KMS-11 (cell line): ENCODE measurements around the gene HOXA1.

Experiments used
- H2AFZ ChIP-seq: fragments of 200-600 bp; sonication (generic); 2 replicates; pipeline ENCODE4 v1.6.1; 2016; ENCODE audit warnings: antibody characterized with exemption, mixed run types, low read depth
- H3K27ac ChIP-seq: fragments of 200-600 bp; sonication (generic); 2 replicates; pipeline ENCODE4 v1.6.1; 2016; ENCODE audit warnings: mild to moderate bottlenecking, mixed run types
- H3K27me3 ChIP-seq: fragments of 200-600 bp; sonication (generic); 2 replicates; pipeline ENCODE4 v1.6.1; 2017; ENCODE audit warnings: mild to moderate bottlenecking, low read depth, mixed run types, moderate library complexity; ENCODE audit not compliant: insufficient read depth
- H3K36me3 ChIP-seq: fragments of 200-600 bp; sonication (generic); 2 replicates; pipeline ENCODE4 v1.6.1; 2017; ENCODE audit warnings: mild to moderate bottlenecking, mixed run types; ENCODE audit not compliant: insufficient read depth
- H3K4me1 ChIP-seq: fragments of 200-600 bp; sonication (generic); 2 replicates; pipeline ENCODE4 v1.6.1; 2016; ENCODE audit warnings: mild to moderate bottlenecking, low read depth, mixed run types; ENCODE audit not compliant: poor library complexity, severe bottlenecking
- H3K4me2 ChIP-seq: fragments of 200-600 bp; sonication (generic); 2 replicates; pipeline ENCODE4 v1.7.0; 2016; ENCODE audit warnings: mild to moderate bottlenecking, mixed run types
- H3K4me3 ChIP-seq: fragments of 200-600 bp; sonication (generic); IDR thresholded peaks from 2 replicates; pipeline ENCODE4 v1.6.1; 2017; ENCODE audit warnings: low read depth, low read length, mixed read lengths; ENCODE audit not compliant: insufficient read depth
- H3K79me2 ChIP-seq: fragments of 200-600 bp; sonication (generic); 2 replicates; pipeline ENCODE4 v1.6.1; 2016; ENCODE audit warnings: low read depth, mixed run types; ENCODE audit not compliant: insufficient read depth
- H3K9ac ChIP-seq: fragments of 200-600 bp; sonication (generic); 2 replicates; pipeline ENCODE4 v1.6.1; 2016; ENCODE audit warnings: mild to moderate bottlenecking, mixed run types
- H4K20me1 ChIP-seq: fragments of 200-600 bp; sonication (generic); 2 replicates; pipeline ENCODE4 v1.6.1; 2016; ENCODE audit warnings: mild to moderate bottlenecking, mixed run types; ENCODE audit not compliant: insufficient read depth
- TF ChIP-seq, protein P1 (sequence below): fragments of 200-600 bp; sonication (generic); conservative IDR thresholded peaks from 2 replicates; pipeline ENCODE4 v1.6.1; 2017; ENCODE audit warnings: low read depth, mild to moderate bottlenecking, antibody characterized with exemption, low read length, moderate library complexity, mixed read lengths

Gene HOXA1

DNA sequence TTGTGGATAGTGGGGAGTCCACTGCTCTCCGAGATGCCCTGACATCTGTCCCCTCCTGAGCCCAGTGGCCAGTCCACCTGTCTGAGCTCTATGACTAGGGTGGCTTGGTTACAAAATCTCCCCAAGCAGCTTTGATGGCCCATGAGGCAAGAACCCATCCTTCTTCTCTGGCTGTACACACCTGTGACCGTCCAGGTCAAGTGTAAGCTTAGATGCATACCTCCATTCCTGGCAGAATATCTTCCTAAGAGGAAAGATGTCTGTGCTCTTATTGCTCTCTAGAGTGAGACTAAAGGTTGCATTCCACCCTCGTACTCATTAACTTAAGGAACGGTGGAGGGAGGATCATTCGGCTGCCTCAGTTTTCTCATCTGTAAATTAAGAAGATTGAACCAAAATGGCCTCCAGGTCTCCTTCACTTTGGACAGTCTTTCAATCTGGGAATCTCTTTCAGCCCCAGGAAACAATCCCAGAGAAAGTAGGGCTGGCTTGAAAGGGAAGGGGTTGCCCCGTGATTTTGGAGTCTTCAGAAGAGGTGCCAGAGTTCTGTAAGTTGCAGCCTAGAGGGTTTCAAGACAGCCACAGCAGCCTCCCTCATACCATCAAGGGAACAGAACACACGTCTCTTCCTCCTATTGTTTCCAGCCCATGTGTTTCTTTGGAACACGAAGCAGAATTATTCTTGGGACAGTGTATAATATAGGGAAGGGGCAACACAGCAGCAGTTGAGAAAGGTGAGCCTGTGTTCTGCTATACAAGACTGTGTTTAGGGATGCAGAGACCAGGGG is 29.3 kb upstream of the HOXA1 start:
- no peak overlapping the region for H3K9ac ChIP-seq
- peaks cover 15% of the 10 kb centered on the region for H3K4me1 ChIP-seq
- H3K4me3 ChIP-seq: no peak overlapping the region
- H3K27ac ChIP-seq: no peak overlapping the region
- H3K27me3 ChIP-seq: no peaks in the 10 kb centered on the region
- TF ChIP-seq, protein P1, sequence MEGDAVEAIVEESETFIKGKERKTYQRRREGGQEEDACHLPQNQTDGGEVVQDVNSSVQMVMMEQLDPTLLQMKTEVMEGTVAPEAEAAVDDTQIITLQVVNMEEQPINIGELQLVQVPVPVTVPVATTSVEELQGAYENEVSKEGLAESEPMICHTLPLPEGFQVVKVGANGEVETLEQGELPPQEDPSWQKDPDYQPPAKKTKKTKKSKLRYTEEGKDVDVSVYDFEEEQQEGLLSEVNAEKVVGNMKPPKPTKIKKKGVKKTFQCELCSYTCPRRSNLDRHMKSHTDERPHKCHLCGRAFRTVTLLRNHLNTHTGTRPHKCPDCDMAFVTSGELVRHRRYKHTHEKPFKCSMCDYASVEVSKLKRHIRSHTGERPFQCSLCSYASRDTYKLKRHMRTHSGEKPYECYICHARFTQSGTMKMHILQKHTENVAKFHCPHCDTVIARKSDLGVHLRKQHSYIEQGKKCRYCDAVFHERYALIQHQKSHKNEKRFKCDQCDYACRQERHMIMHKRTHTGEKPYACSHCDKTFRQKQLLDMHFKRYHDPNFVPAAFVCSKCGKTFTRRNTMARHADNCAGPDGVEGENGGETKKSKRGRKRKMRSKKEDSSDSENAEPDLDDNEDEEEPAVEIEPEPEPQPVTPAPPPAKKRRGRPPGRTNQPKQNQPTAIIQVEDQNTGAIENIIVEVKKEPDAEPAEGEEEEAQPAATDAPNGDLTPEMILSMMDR: no peak
- no peaks in the 10 kb centered on the region for H4K20me1 ChIP-seq
- no peak overlapping the region for H3K4me2 ChIP-seq
- no peaks in the 10 kb centered on the region; the same call in 1 of the 2 replicates for H3K79me2 ChIP-seq
- H3K36me3 ChIP-seq: no peaks in the 10 kb centered on the region
- H2AFZ ChIP-seq: no peak overlapping the region

GRCh38 chr7:27124096-27124901 is 28.5 kb upstream of the HOXA1 start:
- no peak overlapping the region for H3K9ac ChIP-seq
- no peaks in the 10 kb centered on the region; the same call in 1 of the 2 replicates for H3K79me2 ChIP-seq
- H3K4me1 ChIP-seq: peaks cover 10% of the 10 kb centered on the region
- H3K27me3 ChIP-seq: no peaks in the 10 kb centered on the region
- H4K20me1 ChIP-seq: no peaks in the 10 kb centered on the region
- no peaks in the 10 kb centered on the region for H3K36me3 ChIP-seq
- H3K27ac ChIP-seq: no peak overlapping the region
- H2AFZ ChIP-seq: no peak overlapping the region
- TF ChIP-seq, protein P1: no peak
- H3K4me3 ChIP-seq: no peak overlapping the region
- no peak overlapping the region for H3K4me2 ChIP-seq

GRCh38 chr7:27123477-27124053 is 27.8 kb upstream of the HOXA1 start:
- Histone ChIP-seq H3K4me2 (no peak overlapping the region), H3K4me1 (peaks cover 9% of the 10 kb centered on the region), H3K79me2 (no peaks in the 10 kb centered on the region), H4K20me1 (no peaks in the 10 kb centered on the region), H3K27me3 (no peaks in the 10 kb centered on the region), H3K27ac (no peak overlapping the region), H3K9ac (no peak overlapping the region), H2AFZ (no peak overlapping the region), H3K36me3 (no peaks in the 10 kb centered on the region), H3K4me3 (no peak overlapping the region)
- TF ChIP-seq, protein P1: no peak

- H3K36me3 ChIP-seq: no peaks in the 10 kb centered on the region
- TF ChIP-seq, protein P1: no peak
- no peak overlapping the region for H3K27ac ChIP-seq
- H2AFZ ChIP-seq: no peak overlapping the region
- no peak overlapping the region for H3K4me2 ChIP-seq
- H3K4me1 ChIP-seq: peaks cover 4% of the 10 kb centered on the region
- no peaks in the 10 kb centered on the region for H3K27me3 ChIP-seq
- H4K20me1 ChIP-seq: no peaks in the 10 kb centered on the region
- H3K9ac ChIP-seq: no peak overlapping the region
- no peaks in the 10 kb centered on the region for H3K79me2 ChIP-seq
- no peak overlapping the region for H3K4me3 ChIP-seq
Measured at GRCh38 chr7:27123007-27123476, 27.2 kb upstream of the HOXA1 start.
